SK-N-SH (cell line): ENCODE data around the gene MSL1. TPM values are rescaled to one million over a fixed set of nuclear protein-coding genes. Genes with fewer than 3 reads are reported as not detected.

Experiments
- CTCF ChIA-PET: fragments of 300-600, 350-600 bp; formaldehyde crosslinking; extraction: SDS; loops from one replicate; lab custom pipeline; 2021; lab: Yijun Ruan, JAX
- POLR2A ChIA-PET: fragments of 350-600 bp; sonication (Branson Sonifier 250); formaldehyde crosslinking; extraction: SDS; loops from one replicate; lab custom pipeline; 2020; ENCODE audit warnings: antibody characterized with exemption, inconsistent platforms; lab: Yijun Ruan, JAX
- DNase-seq: peaks from one replicate; pipeline ENCODE4 v3.0.0; 2012
- H2AFZ ChIP-seq: fragments of 200-600 bp; sonication (generic); 2 replicates; pipeline ENCODE4 v1.8.1; 2016; ENCODE audit warnings: antibody characterized with exemption, mild to moderate bottlenecking, low read depth
- H3F3A ChIP-seq: fragments of 200-600 bp; sonication (generic); replicated peaks from 2 replicates; pipeline ENCODE3; 2016; ENCODE audit warnings: antibody characterized with exemption, mild to moderate bottlenecking; ENCODE audit not compliant: insufficient read depth
- H3K27ac ChIP-seq, 2 experiments: fragments of 200-500 bp in 1 of 2; fragments of 200-600 bp in 1 of 2; sonication (Bioruptor generic) in 1 of 2; sonication (generic), shearing (Covaris generic) in 1 of 2; 2 replicates each; pipeline versions ENCODE4 v1.5.1 to v1.6.1; 2014 to 2016; ENCODE audit warnings: low read depth in 2 of 2, inconsistent platforms in 1 of 2, low read length in 1 of 2, mild to moderate bottlenecking in 1 of 2, mixed read lengths in 1 of 2
- H3K27me3 ChIP-seq: fragments of 200-600 bp; sonication (generic), shearing (Covaris generic); 2 replicates; pipeline ENCODE4 v1.6.1; 2016; ENCODE audit warnings: mixed run types; ENCODE audit not compliant: insufficient read depth
- H3K36me3 ChIP-seq, 2 experiments: fragments of 200-500 bp in 1 of 2; fragments of 200-600 bp in 1 of 2; sonication (Bioruptor generic) in 1 of 2; sonication (generic) in 1 of 2; replicated peaks in 1 of 2; 2 replicates each; pipeline versions ENCODE3 to v1.5.1; 2014 to 2016; ENCODE audit warnings: low read length in 1 of 2, mild to moderate bottlenecking in 1 of 2; ENCODE audit not compliant: insufficient read depth in 2 of 2, control insufficient read depth in 1 of 2
- H3K4me1 ChIP-seq, 2 experiments: fragments of 200-500 bp in 1 of 2; fragments of 200-600 bp in 1 of 2; sonication (Bioruptor generic) in 1 of 2; sonication (generic), shearing (Covaris generic) in 1 of 2; 2 replicates each; pipeline versions ENCODE4 v1.5.1 to v1.6.1; 2014 to 2016; ENCODE audit warnings: low read depth in 1 of 2, low read length in 1 of 2, mixed run types in 1 of 2; ENCODE audit not compliant: insufficient read depth in 2 of 2, control insufficient read depth in 1 of 2
- H3K4me2 ChIP-seq: fragments of 200-600 bp; sonication (generic), shearing (Covaris generic); 2 replicates; pipeline ENCODE4 v1.6.1; 2017; ENCODE audit warnings: mixed run types
- H3K4me3 ChIP-seq, 2 experiments: fragments of 200-500 bp in 1 of 2; fragments of 200-600 bp in 1 of 2; sonication (Bioruptor generic) in 1 of 2; sonication (generic), shearing (Covaris generic) in 1 of 2; 2 replicates each; pipeline versions ENCODE4 v1.5.1 to v1.8.1; 2014 to 2016; ENCODE audit warnings: low read depth in 2 of 2, inconsistent platforms in 1 of 2, low read length in 1 of 2, mild to moderate bottlenecking in 1 of 2, mixed read lengths in 1 of 2, moderate library complexity in 1 of 2
- H3K79me2 ChIP-seq: fragments of 200-600 bp; sonication (generic); 2 replicates; pipeline ENCODE4 v1.8.1; 2017; ENCODE audit warnings: mild to moderate bottlenecking; ENCODE audit not compliant: insufficient read depth
- H3K9ac ChIP-seq: fragments of 200-600 bp; sonication (generic); 2 replicates; pipeline ENCODE4 v1.6.1; 2017; ENCODE audit warnings: mixed run types
- H3K9me2 ChIP-seq: fragments of 200-600 bp; sonication (generic); 2 replicates; pipeline ENCODE4 v1.6.1; 2017; ENCODE audit warnings: mixed run types
- H3K9me3 ChIP-seq: fragments of 200-600 bp; sonication (generic); 2 replicates; pipeline ENCODE4 v1.6.1; 2017; ENCODE audit warnings: mixed run types, mild to moderate bottlenecking, moderate library complexity
- H4K20me1 ChIP-seq: fragments of 200-600 bp; sonication (generic); 2 replicates; pipeline ENCODE4 v1.6.1; 2017; ENCODE audit warnings: mild to moderate bottlenecking, mixed run types; ENCODE audit not compliant: insufficient read depth
- CHD2 ChIP-seq: fragments of 150-350 bp; IDR thresholded peaks from 2 replicates; pipeline ENCODE4 v1.6.1; 2018; ENCODE audit warnings: low read length; ENCODE audit not compliant: partially characterized antibody
- CTCF ChIP-seq: fragments of 200-600 bp; sonication (generic); IDR thresholded peaks from 2 replicates; pipeline ENCODE4 v1.6.1; 2017; ENCODE audit warnings: antibody characterized with exemption, mild to moderate bottlenecking, moderate library complexity
- FOXJ3 ChIP-seq: sonication (generic); formaldehyde crosslinking; IDR thresholded peaks from 2 replicates; pipeline ENCODE4 v1.5.1; 2020; ENCODE audit warnings: mild to moderate bottlenecking, missing genetic modification reagents
- FOXM1 ChIP-seq: IDR thresholded peaks from 2 replicates; pipeline ENCODE4 v1.4.0; 2012; ENCODE audit warnings: low read depth, mild to moderate bottlenecking
- GABPA ChIP-seq: IDR thresholded peaks from 2 replicates; pipeline ENCODE4 v1.4.0; 2012; ENCODE audit warnings: low read depth, mild to moderate bottlenecking
- GATA2 ChIP-seq: sonication (generic); formaldehyde crosslinking; IDR thresholded peaks from 2 replicates; pipeline ENCODE4 v1.5.0; 2020; ENCODE audit warnings: mild to moderate bottlenecking, missing genetic modification reagents
- MAX ChIP-seq: IDR thresholded peaks from 2 replicates; pipeline ENCODE4 v1.4.0; 2012; ENCODE audit warnings: low read depth
- MXI1 ChIP-seq: IDR thresholded peaks from 2 replicates; pipeline ENCODE4 v1.6.1; 2012; ENCODE audit warnings: mild to moderate bottlenecking, low read depth, low read length, improper control_type of control experiment
- NFIC ChIP-seq: IDR thresholded peaks from 2 replicates; pipeline ENCODE4 v1.4.0; 2012; ENCODE audit warnings: borderline replicate concordance
- NRF1 ChIP-seq: IDR thresholded peaks from 2 replicates; pipeline ENCODE4 v1.6.1; 2012; ENCODE audit warnings: low read depth, mild to moderate bottlenecking, low read length
- POLR2AphosphoS5 ChIP-seq: IDR thresholded peaks from 2 replicates; pipeline ENCODE4 v1.6.1; 2012; ENCODE audit warnings: low read depth, low read length
- RAD21 ChIP-seq: IDR thresholded peaks from 2 replicates; pipeline ENCODE4 v1.6.1; 2012; ENCODE audit warnings: mild to moderate bottlenecking, low read length
- RCOR1 ChIP-seq: fragments of 150-350 bp; IDR thresholded peaks from 2 replicates; pipeline ENCODE4 v1.6.1; 2017; ENCODE audit warnings: antibody characterized with exemption, low read length
- SMC3 ChIP-seq: IDR thresholded peaks from 2 replicates; pipeline ENCODE4 v1.6.1; 2012; ENCODE audit warnings: low read depth, low read length, improper control_type of control experiment
- TAF1 ChIP-seq: IDR thresholded peaks from 2 replicates; pipeline ENCODE4 v1.6.1; 2012; ENCODE audit warnings: low read depth, mild to moderate bottlenecking, low read length, moderate library complexity, borderline replicate concordance
- WGBS: methylation state at CpG from one replicate; pipeline ENCODE4 v1.1.6; 2017; ENCODE audit warnings: low lambda C conversion rate; 5-methylcytosine and 5-hydroxymethylcytosine counted together
- polyA plus RNA-seq, 3 experiments: library from polyadenylated mRNA; depleted of rRNA; stranded (reverse); fragments of >200 nt; gene quantifications; 2 replicates each; pipeline ENCODE4 v1.2.3, GENCODE V29; 2012

MSL1 gene
- polyA plus RNA-seq, 1 of the 3 experiments (the other 2 are of a cell fraction): 30.2 TPM

- 81% methylated on average over 16 of the region's 16 CpGs for WGBS
- Histone ChIP-seq H3K4me3 (peak overlapping the region in 1 of 2 experiments; percentile 96; a peak in 3 of 4 replicates), H3K27me3 (no peaks in the 10 kb centered on the region), H3K79me2 (peaks cover 31% of the 10 kb centered on the region), H3K4me1 (peaks cover 14 to 28% of the 10 kb centered on the region in 2 experiments; a peak in 1 of 4 replicates), H3K27ac (peak overlapping the region; percentile 70 to 95; a peak in 3 of 4 replicates), H3K36me3 (peaks cover 3 to 8% of the 10 kb centered on the region in 2 experiments), H3K9me2 (no peaks in the 10 kb centered on the region), H3K4me2 (peak overlapping the region; percentile 96), H3K9me3 (no peaks in the 10 kb centered on the region), H2AFZ (no peak overlapping the region), H3F3A (peaks cover 7% of the 10 kb centered on the region), H4K20me1 (0 out of 2 replicates have a peak, but pooled peaks cover 3% of the 10 kb centered on the region), H3K9ac (peak overlapping the region; percentile 99)
- ChIA-PET CTCF (interaction anchor here (0.9 to 12.5 kb wide), 9 partner anchors 10 to 119 kb away, joined by 3 to 98 read pairs (median 9); partner anchors contain the start of gene THRA), POLR2A (interaction anchor here (0.9 to 3.3 kb wide), 4 partner anchors 8 to 39 kb away, joined by 3 to 25 read pairs (median 4); partner anchors contain the start of gene CASC3)
- TF ChIP-seq SMC3 (no peak), CHD2 (no peak)
- no peak for DNase-seq
These were observed 20.2 kb upstream of the MSL1 start for GRCh38 chr17:40101367-40102210.

- H2AFZ ChIP-seq: no peak overlapping the region
- POLR2A ChIA-PET: interaction anchor here (0.9 kb wide), 1 partner anchor 35 kb away, joined by 3 read pairs; no protein-coding TSS in a partner anchor
- no peaks in the 10 kb centered on the region for H3K9me2 ChIP-seq
- no peak overlapping the region for H3K9ac ChIP-seq
- no peaks in the 10 kb centered on the region for H3K9me3 ChIP-seq
- CTCF ChIA-PET: interaction anchor here (0.6 to 12.5 kb wide), 7 partner anchors 8 to 158 kb away, joined by 3 to 98 read pairs (median 5); no protein-coding TSS in a partner anchor
- TF ChIP-seq POLR2AphosphoS5 (no peak), MAX (no peak), RAD21 (no peak), TAF1 (no peak), GABPA (no peak), NRF1 (no peak), RCOR1 (no peak), NFIC (no peak), FOXM1 (no peak), MXI1 (no peak), FOXJ3 (CRISPR knock-in tag) (no peak), GATA2 (no peak), CTCF (no peak)
- no peak for DNase-seq
- peaks cover 17% of the 10 kb centered on the region for H3K79me2 ChIP-seq
- H3F3A ChIP-seq: peaks cover 7% of the 10 kb centered on the region
- WGBS: 83% methylated on average over 3 of the region's 3 CpGs
- no peak overlapping the region for H3K4me2 ChIP-seq
- H3K4me3 ChIP-seq: no peak overlapping the region
- H3K27ac ChIP-seq: no peak overlapping the region
- peaks cover 11 to 24% of the 10 kb centered on the region in 2 experiments; a peak in 1 of 4 replicates for H3K4me1 ChIP-seq
- no peaks in the 10 kb centered on the region for H3K36me3 ChIP-seq
- no peaks in the 10 kb centered on the region for H4K20me1 ChIP-seq
- no peaks in the 10 kb centered on the region for H3K27me3 ChIP-seq
These were observed 18.6 kb upstream of the MSL1 start for GRCh38 chr17:40103071-40103661.
